Measurements from ENCODE around the gene C6orf120.

Gene C6orf120

GRCh38 chr6:169725125-169726048, 23.5 kb downstream of the C6orf120 start:
- H3K4me1 ChIP-seq (ENCODE audit: control insufficient read depth in 1 of 2, insufficient read depth in 1 of 2, low read depth in 1 of 2, low read length in 1 of 2), result peaks cover 15 to 17% of the 10 kb centered on the region in 2 experiments
- peak overlapping the region; percentile 39 to 60 for H3K4me3 ChIP-seq (ENCODE audit: low read depth in 1 of 2, low read length in 1 of 2)
- peaks cover 49% of the 10 kb centered on the region for H3K27me3 ChIP-seq
- H3K36me3 ChIP-seq, result no peaks in the 10 kb centered on the region
- no peak for TF ChIP-seq CTCF (IDR thresholded peaks at IDR 0.05)
- no peak overlapping the region for H3K27ac ChIP-seq
- no peaks in the 10 kb centered on the region for H3K9me3 ChIP-seq

GRCh38 chr6:169726049-169726400, 24.1 kb downstream of the C6orf120 start:
- TF ChIP-seq CTCF (IDR thresholded peaks at IDR 0.05), result no peak
- Histone ChIP-seq H3K27ac (no peak overlapping the region), H3K36me3 (no peaks in the 10 kb centered on the region), H3K4me3 (ENCODE audit: low read depth in 1 of 2, low read length in 1 of 2) (no peak overlapping the region), H3K27me3 (peaks cover 49% of the 10 kb centered on the region), H3K4me1 (ENCODE audit: control insufficient read depth in 1 of 2, insufficient read depth in 1 of 2, low read depth in 1 of 2, low read length in 1 of 2) (peaks cover 15 to 17% of the 10 kb centered on the region in 2 experiments), H3K9me3 (no peaks in the 10 kb centered on the region)

GRCh38 chr6:169726963-169727362, 25.0 kb downstream of the C6orf120 start:
- no peaks in the 10 kb centered on the region for H3K36me3 ChIP-seq
- H3K4me1 ChIP-seq (ENCODE audit: control insufficient read depth in 1 of 2, insufficient read depth in 1 of 2, low read depth in 1 of 2, low read length in 1 of 2), result peaks cover 15 to 17% of the 10 kb centered on the region in 2 experiments
- H3K27ac ChIP-seq, result no peak overlapping the region
- no peak overlapping the region for H3K4me3 ChIP-seq (ENCODE audit: low read depth in 1 of 2, low read length in 1 of 2)
- TF ChIP-seq CTCF (IDR thresholded peaks at IDR 0.05), result no peak
- H3K27me3 ChIP-seq, result peaks cover 49% of the 10 kb centered on the region
- H3K9me3 ChIP-seq, result no peaks in the 10 kb centered on the region

- Histone ChIP-seq H3K4me3 (ENCODE audit: low read depth in 1 of 2, low read length in 1 of 2) (no peak overlapping the region), H3K9me3 (no peaks in the 10 kb centered on the region), H3K36me3 (no peaks in the 10 kb centered on the region), H3K27ac (no peak overlapping the region), H3K4me1 (ENCODE audit: control insufficient read depth in 1 of 2, insufficient read depth in 1 of 2, low read depth in 1 of 2, low read length in 1 of 2) (peaks cover 3 to 4% of the 10 kb centered on the region in 2 experiments), H3K27me3 (peaks cover 39% of the 10 kb centered on the region)
- TF ChIP-seq CTCF (IDR thresholded peaks at IDR 0.05), result no peak
Observed at GRCh38 chr6:169729961-169730360, 28.0 kb downstream of the C6orf120 start.

- Histone ChIP-seq H3K27ac (no peak overlapping the region), H3K9me3 (no peaks in the 10 kb centered on the region), H3K27me3 (peaks cover 31% of the 10 kb centered on the region), H3K4me3 (ENCODE audit: low read depth in 1 of 2, low read length in 1 of 2) (no peak overlapping the region), H3K36me3 (no peaks in the 10 kb centered on the region), H3K4me1 (ENCODE audit: control insufficient read depth in 1 of 2, insufficient read depth in 1 of 2, low read depth in 1 of 2, low read length in 1 of 2) (no peaks in the 10 kb centered on the region)
- no peak for TF ChIP-seq CTCF (IDR thresholded peaks at IDR 0.05)
Observed at GRCh38 chr6:169738204-169738975, 36.5 kb downstream of the C6orf120 start.
